Fibroblast of lung (primary cell): ENCODE results near the gene EMSY. TPM values are rescaled to one million over a fixed set of nuclear protein-coding genes. Genes with fewer than 3 reads are reported as not detected.

Experiments
- DNase-seq, 2 donors: peaks; one replicate each; pipeline versions ENCODE4 v3.0.0 to v3.0.0-alpha.2; 2010; ENCODE audit warnings: low read depth in 2 of 2
- H2AFZ ChIP-seq: 2 replicates; pipeline ENCODE4 v1.5.1; 2012; ENCODE audit warnings: low read length, control low read depth, inconsistent platforms
- H3K27ac ChIP-seq: 2 replicates; pipeline ENCODE4 v1.5.1; 2011; ENCODE audit warnings: low read length, control low read depth; ENCODE audit not compliant: insufficient read depth
- H3K27me3 ChIP-seq: 2 replicates; pipeline ENCODE4 v1.5.1; 2011; ENCODE audit warnings: mild to moderate bottlenecking, low read length; ENCODE audit not compliant: control insufficient read depth, insufficient read depth
- H3K36me3 ChIP-seq: 2 replicates; pipeline ENCODE4 v1.5.1; 2011; ENCODE audit warnings: low read length; ENCODE audit not compliant: control insufficient read depth, insufficient read depth
- H3K4me1 ChIP-seq: 2 replicates; pipeline ENCODE4 v1.5.1; 2011; ENCODE audit warnings: low read length; ENCODE audit not compliant: control insufficient read depth, insufficient read depth; ENCODE audit errors: extremely low read depth
- H3K4me2 ChIP-seq: 2 replicates; pipeline ENCODE4 v1.5.1; 2011; ENCODE audit warnings: low read length, control low read depth; ENCODE audit not compliant: insufficient read depth; ENCODE audit errors: extremely low read depth
- H3K4me3 ChIP-seq, 4 experiments: fragments of 200-600 bp in 1 of 4; sonication (generic) in 1 of 4; replicated peaks in 1 of 4; 2 replicates each; pipeline ENCODE4 v1.5.1; 2011 to 2016; ENCODE audit warnings: low read length in 4 of 4, low read depth in 3 of 4, mild to moderate bottlenecking in 3 of 4, control low read depth in 2 of 4, inconsistent platforms in 1 of 4, mixed read lengths in 1 of 4; ENCODE audit not compliant: insufficient read depth in 1 of 4; ENCODE audit errors: control extremely low read depth in 1 of 4
- H3K79me2 ChIP-seq: 2 replicates; pipeline ENCODE4 v1.5.1; 2012; ENCODE audit warnings: mild to moderate bottlenecking, low read length, inconsistent platforms; ENCODE audit not compliant: control insufficient read depth, insufficient read depth
- H3K9ac ChIP-seq: 2 replicates; pipeline ENCODE4 v1.5.1; 2011; ENCODE audit warnings: mild to moderate bottlenecking, low read length, control low read depth; ENCODE audit not compliant: insufficient read depth
- H3K9me3 ChIP-seq: 2 replicates; pipeline ENCODE4 v1.5.1; 2012; ENCODE audit warnings: low read depth, low read length; ENCODE audit not compliant: control insufficient read depth, insufficient read depth
- H4K20me1 ChIP-seq: 2 replicates; pipeline ENCODE4 v1.5.1; 2011; ENCODE audit warnings: low read length; ENCODE audit not compliant: control insufficient read depth, insufficient read depth; ENCODE audit errors: extremely low read depth
- CTCF ChIP-seq, 2 donors: IDR thresholded peaks in 1 of 2; conservative IDR thresholded peaks in 1 of 2; 1 replicate in 1 of 2; 2 replicates in 1 of 2; pipeline ENCODE4 v1.5.1; 2011 to 2012; ENCODE audit warnings: low read length in 2 of 2, control low read depth in 1 of 2, inconsistent platforms in 1 of 2, low read depth in 1 of 2, mild to moderate bottlenecking in 1 of 2
- EZH2 ChIP-seq: IDR thresholded peaks from 2 replicates; pipeline ENCODE4 v1.5.1; 2012; ENCODE audit warnings: low read length, control low read depth, mild to moderate bottlenecking; ENCODE audit errors: missing control alignments
- polyA plus RNA-seq, 2 donors: library from polyadenylated mRNA; depleted of rRNA in 1 of 2; stranded (reverse) in 1 of 2; unstranded in 1 of 2; fragments of >200 nt; gene quantifications; 2 replicates each; pipeline ENCODE4 v1.2.1, GENCODE V29; 2011 to 2012; ENCODE audit warnings: missing spikeins in 1 of 2
- total RNA-seq: library from RNA; depleted of rRNA; stranded (reverse); fragments of >200 nt; gene quantifications from 2 replicates; pipeline ENCODE4 v1.2.1, GENCODE V29; 2014

Gene EMSY
- total and polyA plus RNA-seq, 2 donors (not counting 1 experiment from before 2014, with no cell fraction given), result 11.9 to 14.2 TPM

- H3K4me3 ChIP-seq, result no peak overlapping the region
- no peaks in the 10 kb centered on the region for H3K36me3 ChIP-seq
- no peak overlapping the region for H3K9ac ChIP-seq
- no peak overlapping the region for H3K4me2 ChIP-seq
- peaks cover 18% of the 10 kb centered on the region for H3K4me1 ChIP-seq
- H2AFZ ChIP-seq, result no peak overlapping the region
- no peaks in the 10 kb centered on the region for H3K9me3 ChIP-seq
- H3K27me3 ChIP-seq, result no peaks in the 10 kb centered on the region
- H4K20me1 ChIP-seq, result no peaks in the 10 kb centered on the region
- TF ChIP-seq CTCF (conservative IDR thresholded peaks at IDR 0.05 in 1 of 2, IDR thresholded peaks at IDR 0.05 in 1 of 2; ENCODE audit: low read depth in 1 of 2, low read length in 2 of 2) (no peak), EZH2 (no peak)
- no peaks in the 10 kb centered on the region for H3K79me2 ChIP-seq
- no peak overlapping the region for H3K27ac ChIP-seq
- DNase-seq, result peak in 1 of 2 donors; percentile 84
Observed at GRCh38 chr11:76599041-76600013, 154.5 kb downstream of the EMSY start.

- Histone ChIP-seq H3K79me2 (no peaks in the 10 kb centered on the region), H3K9ac (no peak overlapping the region), H2AFZ (no peak overlapping the region), H4K20me1 (no peaks in the 10 kb centered on the region), H3K27me3 (no peaks in the 10 kb centered on the region), H3K4me2 (no peak overlapping the region), H3K27ac (no peak overlapping the region), H3K9me3 (no peaks in the 10 kb centered on the region), H3K36me3 (no peaks in the 10 kb centered on the region), H3K4me3 (no peak overlapping the region), H3K4me1 (peaks cover 26% of the 10 kb centered on the region)
- no peak for DNase-seq
- TF ChIP-seq CTCF (conservative IDR thresholded peaks at IDR 0.05 in 1 of 2, IDR thresholded peaks at IDR 0.05 in 1 of 2; ENCODE audit: low read depth in 1 of 2, low read length in 2 of 2) (no peak), EZH2 (no peak)
Observed at GRCh38 chr11:76600124-76600655, 155.4 kb downstream of the EMSY start.

- H4K20me1 ChIP-seq, result no peaks in the 10 kb centered on the region
- no peak overlapping the region for H3K27ac ChIP-seq
- H3K27me3 ChIP-seq, result no peaks in the 10 kb centered on the region
- no peaks in the 10 kb centered on the region for H3K36me3 ChIP-seq
- no peak for DNase-seq
- no peak overlapping the region for H3K4me3 ChIP-seq
- H3K9me3 ChIP-seq, result no peaks in the 10 kb centered on the region
- peaks cover 36% of the 10 kb centered on the region for H3K4me1 ChIP-seq
- H3K79me2 ChIP-seq, result no peaks in the 10 kb centered on the region
- TF ChIP-seq CTCF (conservative IDR thresholded peaks at IDR 0.05 in 1 of 2, IDR thresholded peaks at IDR 0.05 in 1 of 2; ENCODE audit: low read depth in 1 of 2, low read length in 2 of 2), result no peak
- no peak for TF ChIP-seq EZH2
- no peak overlapping the region for H3K9ac ChIP-seq
- H2AFZ ChIP-seq, result no peak overlapping the region
- no peak overlapping the region for H3K4me2 ChIP-seq
Observed at GRCh38 chr11:76601272-76601671, 156.5 kb downstream of the EMSY start.
